ENCODE measurements around the gene CUL5.

- TF ChIP-seq CTCF (IDR thresholded peaks at IDR 0.05; ENCODE audit: low read depth, low read length) (no peak), EZH2phosphoT487 (IDR thresholded peaks at IDR 0.05; ENCODE audit: low read depth) (no peak)
Measured at GRCh38 chr11:108101090-108101775, 92.5 kb downstream of the CUL5 start.

Data from OCI-LY3 (cell line).